ENCODE measurements around the gene DPP10.
A peak's percentile ranks its signal among the peaks of the same experiment; 100 is the strongest.

Gene DPP10

GRCh38 chr2:114752425-114752824, 310.0 kb downstream of the DPP10 start:
- H3K4me3 ChIP-seq (ENCODE audit: low read length): no peak overlapping the region
- no peak for DNase-seq (ENCODE audit: low read depth)
- TF ChIP-seq, protein P1, sequence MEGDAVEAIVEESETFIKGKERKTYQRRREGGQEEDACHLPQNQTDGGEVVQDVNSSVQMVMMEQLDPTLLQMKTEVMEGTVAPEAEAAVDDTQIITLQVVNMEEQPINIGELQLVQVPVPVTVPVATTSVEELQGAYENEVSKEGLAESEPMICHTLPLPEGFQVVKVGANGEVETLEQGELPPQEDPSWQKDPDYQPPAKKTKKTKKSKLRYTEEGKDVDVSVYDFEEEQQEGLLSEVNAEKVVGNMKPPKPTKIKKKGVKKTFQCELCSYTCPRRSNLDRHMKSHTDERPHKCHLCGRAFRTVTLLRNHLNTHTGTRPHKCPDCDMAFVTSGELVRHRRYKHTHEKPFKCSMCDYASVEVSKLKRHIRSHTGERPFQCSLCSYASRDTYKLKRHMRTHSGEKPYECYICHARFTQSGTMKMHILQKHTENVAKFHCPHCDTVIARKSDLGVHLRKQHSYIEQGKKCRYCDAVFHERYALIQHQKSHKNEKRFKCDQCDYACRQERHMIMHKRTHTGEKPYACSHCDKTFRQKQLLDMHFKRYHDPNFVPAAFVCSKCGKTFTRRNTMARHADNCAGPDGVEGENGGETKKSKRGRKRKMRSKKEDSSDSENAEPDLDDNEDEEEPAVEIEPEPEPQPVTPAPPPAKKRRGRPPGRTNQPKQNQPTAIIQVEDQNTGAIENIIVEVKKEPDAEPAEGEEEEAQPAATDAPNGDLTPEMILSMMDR (IDR thresholded peaks at IDR 0.05; ENCODE audit: insufficient read depth, low read depth, low read length, missing control alignments): no peak

DNA sequence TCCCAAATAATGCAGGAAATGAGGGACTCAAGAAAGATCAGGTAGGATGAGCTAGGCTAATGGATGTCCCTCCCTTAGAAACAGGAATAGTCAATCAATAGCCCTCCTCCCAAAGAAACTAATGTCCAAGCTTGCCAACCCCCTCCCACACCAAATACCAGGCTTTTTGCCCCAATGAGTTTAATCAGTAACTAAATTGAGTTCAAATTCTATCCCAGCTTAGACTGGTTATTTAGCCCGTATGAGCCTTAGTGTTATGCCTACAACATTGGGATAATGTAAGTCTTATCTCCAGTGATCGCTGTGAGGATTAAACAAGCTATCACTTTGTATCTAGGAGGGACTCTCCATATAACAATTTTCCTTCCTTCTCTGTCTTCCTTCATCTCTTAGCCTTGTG, 310.7 kb downstream of the DPP10 start:
- no peak for DNase-seq (ENCODE audit: low read depth)
- H3K4me3 ChIP-seq (ENCODE audit: low read length): no peak overlapping the region
- TF ChIP-seq, protein P1 (IDR thresholded peaks at IDR 0.05; ENCODE audit: insufficient read depth, low read depth, low read length, missing control alignments): no peak

DNA sequence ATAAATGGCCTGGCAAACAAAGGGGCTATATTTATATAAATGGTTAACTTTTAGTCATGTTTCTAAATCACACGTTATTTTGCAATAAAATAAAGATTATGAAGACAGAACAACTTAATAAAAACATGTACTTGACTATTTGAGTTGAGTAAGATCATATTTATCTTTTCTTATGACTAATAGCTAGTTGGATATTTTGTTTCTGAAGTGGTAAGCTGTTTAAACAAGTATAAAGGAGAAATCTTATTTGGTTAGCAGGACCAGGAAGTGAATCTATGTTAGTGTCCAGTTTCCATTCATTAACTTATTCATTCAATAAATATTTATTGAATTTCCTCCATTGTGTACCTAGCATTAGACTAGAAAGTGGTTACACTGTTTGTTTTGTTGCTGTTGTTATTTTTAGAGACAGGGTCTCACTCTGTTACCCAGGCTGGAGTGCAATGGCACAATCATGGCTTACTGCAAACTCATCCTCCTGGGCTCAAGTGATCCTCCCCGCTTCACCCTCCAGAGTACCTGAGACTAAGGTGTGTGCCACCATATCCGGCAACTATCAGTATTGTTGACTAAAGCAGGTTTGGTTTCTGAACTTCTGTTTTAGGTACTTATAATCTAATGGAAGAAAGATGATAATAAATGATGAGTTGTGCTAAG, 312.6 kb downstream of the DPP10 start:
- TF ChIP-seq, protein P1 (IDR thresholded peaks at IDR 0.05; ENCODE audit: insufficient read depth, low read depth, low read length, missing control alignments): no peak
- no peak overlapping the region for H3K4me3 ChIP-seq (ENCODE audit: low read length)
- peak; percentile 1 for DNase-seq (ENCODE audit: low read depth)

- no peak for DNase-seq (ENCODE audit: low read depth)
- no peak overlapping the region for H3K4me3 ChIP-seq (ENCODE audit: low read length)
- TF ChIP-seq, protein P1 (IDR thresholded peaks at IDR 0.05; ENCODE audit: insufficient read depth, low read depth, low read length, missing control alignments): no peak
Measured at GRCh38 chr2:114762376-114762775, 319.9 kb downstream of the DPP10 start.

- H3K4me3 ChIP-seq (ENCODE audit: low read length): no peak overlapping the region
- TF ChIP-seq, protein P1 (IDR thresholded peaks at IDR 0.05; ENCODE audit: insufficient read depth, low read depth, low read length, missing control alignments): no peak
- DNase-seq (ENCODE audit: low read depth): no peak
Measured at GRCh38 chr2:114762986-114763385, 320.5 kb downstream of the DPP10 start.

DNA sequence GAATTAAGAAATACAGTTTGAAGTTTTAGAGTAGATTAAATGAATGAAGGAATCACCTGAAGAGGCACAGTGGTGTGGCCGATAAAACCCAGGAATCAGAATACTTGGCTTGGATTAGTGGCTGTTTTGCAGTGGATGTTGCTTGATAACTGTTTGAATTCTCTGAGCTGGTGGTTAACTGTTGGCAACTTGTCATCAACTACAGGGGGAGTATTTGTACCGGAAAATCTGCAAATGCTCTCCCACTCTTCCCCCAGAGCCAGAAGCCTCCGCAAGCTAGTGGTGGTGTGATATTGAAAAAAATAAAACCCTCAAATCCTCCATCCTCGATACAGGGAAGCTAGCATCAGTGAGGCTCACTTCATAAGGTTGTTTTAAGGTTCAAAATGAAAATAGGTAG, 326.7 kb downstream of the DPP10 start:
- TF ChIP-seq, protein P1 (IDR thresholded peaks at IDR 0.05; ENCODE audit: insufficient read depth, low read depth, low read length, missing control alignments): no peak
- no peak overlapping the region for H3K4me3 ChIP-seq (ENCODE audit: low read length)
- no peak for DNase-seq (ENCODE audit: low read depth)

DNA sequence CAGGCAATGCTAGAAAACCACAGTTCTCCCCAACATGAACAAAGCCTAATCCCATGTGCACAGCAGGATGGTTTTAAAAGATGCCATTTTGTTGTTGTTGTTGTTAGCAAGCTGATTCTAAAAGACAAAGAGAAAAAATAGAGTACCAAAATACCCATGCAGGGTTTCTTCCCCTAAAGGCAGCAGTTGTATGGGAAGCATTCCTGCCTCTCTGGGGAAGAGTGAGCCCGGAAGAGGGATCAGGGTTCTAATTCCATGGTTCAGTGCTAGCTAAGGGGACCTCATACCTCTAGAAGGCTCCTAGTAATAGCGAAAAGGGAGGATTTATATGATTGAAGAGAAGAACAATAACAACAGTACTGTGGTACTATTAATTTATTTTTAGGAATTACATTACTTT, 327.6 kb downstream of the DPP10 start:
- TF ChIP-seq, protein P1 (IDR thresholded peaks at IDR 0.05; ENCODE audit: insufficient read depth, low read depth, low read length, missing control alignments): no peak
- H3K4me3 ChIP-seq (ENCODE audit: low read length): no peak overlapping the region
- DNase-seq (ENCODE audit: low read depth): no peak

All from epithelial cell of esophagus (primary cell).